PFSK-1 (cell line): ENCODE data around the gene CPB2.

Experiments used
- POLR2AphosphoS5 ChIP-seq: IDR thresholded peaks from 2 replicates; pipeline ENCODE4 v1.6.1; 2012; ENCODE audit warnings: low read depth, mild to moderate bottlenecking, control low read depth, low read length, moderate library complexity
- SIN3A ChIP-seq: IDR thresholded peaks from 2 replicates; pipeline ENCODE4 v1.6.1; 2012; ENCODE audit warnings: mild to moderate bottlenecking, low read length, moderate library complexity, borderline replicate concordance; ENCODE audit not compliant: insufficient read depth
- TAF1 ChIP-seq: IDR thresholded peaks from 2 replicates; pipeline ENCODE4 v1.6.1; 2012; ENCODE audit warnings: low read length, control low read depth, borderline replicate concordance; ENCODE audit not compliant: insufficient read depth

DNA sequence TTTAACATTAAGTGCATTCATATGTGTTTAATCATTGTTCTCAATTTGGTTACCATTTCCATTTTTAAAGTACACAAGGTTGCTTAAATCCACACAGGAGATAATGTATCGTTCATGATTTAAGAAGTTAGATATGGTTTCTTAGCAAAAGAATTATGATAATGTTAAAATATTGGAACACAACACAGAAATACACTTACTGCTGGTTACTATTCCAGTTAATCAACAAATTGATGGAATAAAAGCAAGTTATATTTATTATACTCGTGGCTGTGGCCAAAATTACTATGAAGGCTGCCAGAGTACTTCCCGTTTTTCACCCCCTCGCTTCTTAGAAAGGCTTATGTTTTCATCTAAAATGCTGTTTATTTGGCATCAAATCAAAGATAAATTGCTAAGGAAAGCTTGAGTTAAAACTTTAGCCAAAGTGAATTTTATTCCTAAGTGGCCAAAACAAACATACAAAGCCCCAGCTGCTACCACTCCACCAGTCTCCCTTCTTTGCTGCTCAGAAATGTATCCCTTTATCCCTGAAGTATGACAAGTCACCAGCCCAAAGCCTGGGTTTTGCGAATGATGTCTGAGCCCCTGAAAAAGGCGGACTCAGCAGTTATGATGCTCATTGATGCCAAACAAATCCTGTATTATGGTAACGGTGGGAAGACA lies 49.4 kb upstream of the CPB2 start:
- TF ChIP-seq POLR2AphosphoS5, result no peak
- TF ChIP-seq TAF1, result no peak
- no peak for TF ChIP-seq SIN3A
